Esophagus squamous epithelium (tissue), 4 donors: ENCODE data around the gene KCNJ4.

ENCODE experiments used
- POLR2A ChIP-seq, 4 donors: fragments of 450-650 bp; IDR thresholded peaks; one replicate each; pipeline ENCODE4 v1.6.1; 2017; ENCODE audit warnings: antibody characterized with exemption in 4 of 4, mild to moderate bottlenecking in 4 of 4, moderate library complexity in 3 of 4
- TF ChIP-seq, protein P1 (sequence below), 6 experiments: fragments of 450-650 bp in 4 of 6; fragments of 200-600 bp in 2 of 6; sonication (generic) in 2 of 6; IDR thresholded peaks; one replicate each; pipeline ENCODE4 v1.5.1; 2016 to 2019; ENCODE audit warnings: antibody characterized with exemption in 6 of 6, mild to moderate bottlenecking in 4 of 6, moderate library complexity in 4 of 6

- TF ChIP-seq, protein P1, sequence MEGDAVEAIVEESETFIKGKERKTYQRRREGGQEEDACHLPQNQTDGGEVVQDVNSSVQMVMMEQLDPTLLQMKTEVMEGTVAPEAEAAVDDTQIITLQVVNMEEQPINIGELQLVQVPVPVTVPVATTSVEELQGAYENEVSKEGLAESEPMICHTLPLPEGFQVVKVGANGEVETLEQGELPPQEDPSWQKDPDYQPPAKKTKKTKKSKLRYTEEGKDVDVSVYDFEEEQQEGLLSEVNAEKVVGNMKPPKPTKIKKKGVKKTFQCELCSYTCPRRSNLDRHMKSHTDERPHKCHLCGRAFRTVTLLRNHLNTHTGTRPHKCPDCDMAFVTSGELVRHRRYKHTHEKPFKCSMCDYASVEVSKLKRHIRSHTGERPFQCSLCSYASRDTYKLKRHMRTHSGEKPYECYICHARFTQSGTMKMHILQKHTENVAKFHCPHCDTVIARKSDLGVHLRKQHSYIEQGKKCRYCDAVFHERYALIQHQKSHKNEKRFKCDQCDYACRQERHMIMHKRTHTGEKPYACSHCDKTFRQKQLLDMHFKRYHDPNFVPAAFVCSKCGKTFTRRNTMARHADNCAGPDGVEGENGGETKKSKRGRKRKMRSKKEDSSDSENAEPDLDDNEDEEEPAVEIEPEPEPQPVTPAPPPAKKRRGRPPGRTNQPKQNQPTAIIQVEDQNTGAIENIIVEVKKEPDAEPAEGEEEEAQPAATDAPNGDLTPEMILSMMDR (IDR thresholded peaks at IDR 0.05), result no peak
- no peak for TF ChIP-seq POLR2A (IDR thresholded peaks at IDR 0.05)
These were observed 2.5 kb downstream of the KCNJ4 start for GRCh38 chr22:38452373-38453065.
